HepG2 (cell line): ENCODE results near the gene TEX19. TPM values are rescaled to one million over a fixed set of nuclear protein-coding genes. Genes with fewer than 3 reads are reported as not detected.

Source experiments
- CREBL2 ChIP-seq: sonication (generic); formaldehyde crosslinking; IDR thresholded peaks from 2 replicates; pipeline ENCODE4 v1.8.1; 2023; ENCODE audit warnings: missing genetic modification reagents, mild to moderate bottlenecking, borderline replicate concordance
- DPF2 ChIP-seq: sonication (generic); formaldehyde crosslinking; IDR thresholded peaks from 2 replicates; pipeline ENCODE4 v1.4.0; 2020; ENCODE audit warnings: mild to moderate bottlenecking, low read depth, missing genetic modification reagents, borderline replicate concordance
- ELF1 ChIP-seq: sonication (generic); formaldehyde crosslinking; IDR thresholded peaks from 2 replicates; pipeline ENCODE4 v1.4.0; 2020; ENCODE audit warnings: missing genetic modification reagents
- GATA4 ChIP-seq: sonication (generic); IDR thresholded peaks from 2 replicates; pipeline ENCODE4 v1.6.1; 2016; ENCODE audit warnings: antibody characterized with exemption, low read depth, borderline replicate concordance
- HOXA7 ChIP-seq: sonication (generic); formaldehyde crosslinking; IDR thresholded peaks from 2 replicates; pipeline ENCODE4 v1.8.1; 2022; ENCODE audit warnings: mild to moderate bottlenecking, missing genetic modification reagents, moderate library complexity
- MXD1 ChIP-seq: sonication (generic); formaldehyde crosslinking; IDR thresholded peaks from 2 replicates; pipeline ENCODE4 v1.4.0; 2020; ENCODE audit warnings: mild to moderate bottlenecking, missing genetic modification reagents
- NFAT5 ChIP-seq: sonication (generic); formaldehyde crosslinking; IDR thresholded peaks from 2 replicates; pipeline ENCODE4 v1.4.0; 2020; ENCODE audit warnings: missing genetic modification reagents
- NFRKB ChIP-seq: fragments of 450-650 bp; IDR thresholded peaks from 2 replicates; pipeline ENCODE4 v1.6.1; 2017
- PBX2 ChIP-seq: IDR thresholded peaks from 2 replicates; pipeline ENCODE4 v1.6.1; 2016; ENCODE audit warnings: control low read depth
- SMAD3 ChIP-seq: sonication (generic); formaldehyde crosslinking; IDR thresholded peaks from 2 replicates; pipeline ENCODE4 v1.4.0; 2020; ENCODE audit warnings: missing genetic modification reagents
- SNAPC5 ChIP-seq: sonication (generic); formaldehyde crosslinking; IDR thresholded peaks from 2 replicates; pipeline ENCODE4 v1.8.1; 2023; ENCODE audit warnings: mild to moderate bottlenecking, missing genetic modification reagents, borderline replicate concordance
- SP1 ChIP-seq, 2 experiments: fragments of 450-650 bp in 1 of 2; sonication (generic) in 1 of 2; formaldehyde crosslinking in 1 of 2; IDR thresholded peaks; 2 replicates each; pipeline versions ENCODE4 v1.4.0 to v1.6.1; 2016 to 2020; ENCODE audit warnings: missing genetic modification reagents in 1 of 2
- TCF7 ChIP-seq: sonication (generic); IDR thresholded peaks from 2 replicates; pipeline ENCODE4 v1.6.1; 2016; ENCODE audit warnings: antibody characterized with exemption, low read depth
- TCF7L2 ChIP-seq: IDR thresholded peaks from 2 replicates; pipeline ENCODE4 v1.6.1; 2011; ENCODE audit warnings: mild to moderate bottlenecking, low read depth, low read length, moderate library complexity
- THYN1 ChIP-seq: sonication (generic); formaldehyde crosslinking; IDR thresholded peaks from 2 replicates; pipeline ENCODE4 v1.8.1; 2023; ENCODE audit warnings: low read depth, mild to moderate bottlenecking, moderate library complexity, missing genetic modification reagents, borderline replicate concordance
- TOE1 ChIP-seq: sonication (generic); formaldehyde crosslinking; IDR thresholded peaks from 2 replicates; pipeline ENCODE4 v1.4.0; 2020; ENCODE audit warnings: mild to moderate bottlenecking, missing genetic modification reagents
- ZFAT ChIP-seq: sonication (generic); formaldehyde crosslinking; conservative IDR thresholded peaks from 2 replicates; pipeline ENCODE4 v1.8.1; 2023; ENCODE audit warnings: missing genetic modification reagents, inconsistent platforms
- ZNF180 ChIP-seq: sonication (generic); formaldehyde crosslinking; IDR thresholded peaks from 2 replicates; pipeline ENCODE4 v1.4.0; 2020; ENCODE audit warnings: low read depth, missing genetic modification reagents, borderline replicate concordance
- ZNF563 ChIP-seq: sonication (generic); formaldehyde crosslinking; IDR thresholded peaks from 2 replicates; pipeline ENCODE4 v1.8.0; 2022; ENCODE audit warnings: mild to moderate bottlenecking, moderate library complexity, missing genetic modification reagents
- ZNF652 ChIP-seq: IDR thresholded peaks from 2 replicates; pipeline ENCODE4 v1.6.1; 2016; ENCODE audit warnings: low read depth, borderline replicate concordance
- polyA plus RNA-seq, 8 experiments: library from polyadenylated mRNA; depleted of rRNA in 3 of 8; stranded (reverse) in 7 of 8; unstranded in 1 of 8; fragments of >200 nt; fragmentation: Illumina TruSeq in 4 of 8; extraction: Trizol in 4 of 8; gene quantifications; 2 replicates each; pipeline versions ENCODE4 v1.2.1 to v1.2.3, GENCODE V29; 2011 to 2016; ENCODE audit warnings: low read depth in 4 of 8, missing spikeins in 1 of 8, mixed read lengths in 1 of 8; ENCODE audit not compliant: insufficient read depth in 1 of 8
- total RNA-seq, 5 experiments: library from RNA; depleted of rRNA; stranded (reverse); fragments of >200 nt; fragmentation: Illumina TruSeq; extraction: Trizol; gene quantifications; 2 replicates each; pipeline ENCODE4 v1.2.3, GENCODE V29; 2016; ENCODE audit warnings: low read depth in 1 of 5

TEX19 gene
- total and polyA plus RNA-seq, 2 of the 13 experiments (the other 11 are each of a cell fraction or from before 2014, with no cell fraction given), result 1.3 to 6.0 TPM

- TF ChIP-seq NFAT5 (peak; percentile 40; the same call in 1 of the 2 replicates), HOXA7 (CRISPR knock-in tag) (no peak), ZFAT (CRISPR knock-in tag) (no peak), DPF2 (CRISPR knock-in tag) (no peak), ELF1 (CRISPR knock-in tag) (peak; percentile 46; the same call in 1 of the 2 replicates), SNAPC5 (CRISPR knock-in tag) (no peak), PBX2 (no peak), TCF7L2 (no peak), ZNF180 (CRISPR knock-in tag) (no peak), ZNF652 (CRISPR knock-in tag) (no peak), GATA4 (no peak), MXD1 (CRISPR knock-in tag) (peak; percentile 71; the same call in 1 of the 2 replicates), TOE1 (CRISPR knock-in tag) (peak; percentile 77; the same call in 1 of the 2 replicates), CREBL2 (CRISPR knock-in tag) (no peak; the same call in 1 of the 2 replicates), SMAD3 (0 out of 2 replicates have a peak, but pooled peaks have one; percentile 56), NFRKB (no peak), THYN1 (CRISPR knock-in tag) (0 out of 2 replicates have a peak, but pooled peaks have one; percentile 19), TCF7 (no peak), SP1 (IDR thresholded peaks at IDR 0.05) (no peak), SP1 (CRISPR knock-in tag; IDR thresholded peaks at IDR 0.05) (no peak; the same call in 1 of the 2 replicates), ZNF563 (CRISPR knock-in tag) (0 out of 2 replicates have a peak, but pooled peaks have one; percentile 30)
Measured at GRCh38 chr17:82317394-82318168, 41.5 kb upstream of the TEX19 start, which contains the start of gene CD7 (continued).
